C4-2B (cell line): ENCODE measurements around the gene CCDC127.

Experiments
- CTCF ChIP-seq: fragments of 450-650 bp; conservative IDR thresholded peaks from 2 replicates; pipeline ENCODE4 v1.5.1; 2017; ENCODE audit warnings: mild to moderate bottlenecking
- ZFX ChIP-seq: fragments of 450-650 bp; IDR thresholded peaks from 2 replicates; pipeline ENCODE4 v1.6.1; 2017

- TF ChIP-seq CTCF (no peak), ZFX (peak; percentile 40; the same call in 1 of the 2 replicates)
These were observed 721 bp upstream of the CCDC127 start for GRCh38 chr5:218457-219291.
